DND-41 (cell line): Measurements from ENCODE around the gene GREM2.

Experiments used
- ATAC-seq: fragments of 200-7000 bp; cut with Tn5 transposase; 3 replicates; pipeline ENCODE4 v1.9.1; 2021; ENCODE audit warnings: low read depth; ENCODE audit not compliant: insufficient read depth
- DNase-seq: peaks from one replicate; pipeline ENCODE4 v3.0.0-alpha.2; 2020
- H2AFZ ChIP-seq: 2 replicates; pipeline ENCODE4 v1.6.0; 2012; ENCODE audit warnings: low read depth, low read length
- H3K27ac ChIP-seq: 2 replicates; pipeline ENCODE4 v1.5.1; 2012; ENCODE audit warnings: low read length, inconsistent platforms
- H3K27me3 ChIP-seq: fragments of 200-600 bp; sonication (generic); 2 replicates; pipeline ENCODE4 v1.6.0; 2012; ENCODE audit warnings: low read length, mild to moderate bottlenecking, inconsistent platforms; ENCODE audit not compliant: insufficient read depth, poor library complexity
- H3K36me3 ChIP-seq: 2 replicates; pipeline ENCODE4 v1.5.1; 2012; ENCODE audit warnings: low read length, inconsistent platforms; ENCODE audit not compliant: insufficient read depth
- H3K4me1 ChIP-seq: 2 replicates; pipeline ENCODE4 v1.5.1; 2012; ENCODE audit warnings: mild to moderate bottlenecking, low read length; ENCODE audit not compliant: insufficient read depth
- H3K4me2 ChIP-seq: 2 replicates; pipeline ENCODE4 v1.6.0; 2012; ENCODE audit warnings: mild to moderate bottlenecking, moderate library complexity, low read length, inconsistent platforms; ENCODE audit not compliant: insufficient read depth
- H3K4me3 ChIP-seq, 2 experiments: fragments of 200-600 bp in 1 of 2; shearing (Covaris generic) in 1 of 2; 2 replicates each; pipeline ENCODE4 v1.5.1; 2012 to 2016; ENCODE audit warnings: inconsistent platforms in 2 of 2, low read length in 2 of 2, mild to moderate bottlenecking in 2 of 2, low read depth in 1 of 2, moderate library complexity in 1 of 2
- H3K79me2 ChIP-seq: 2 replicates; pipeline ENCODE4 v1.6.0; 2012; ENCODE audit warnings: low read length, inconsistent platforms; ENCODE audit not compliant: insufficient read depth
- H3K9ac ChIP-seq: 2 replicates; pipeline ENCODE4 v1.6.0; 2012; ENCODE audit warnings: low read depth, mild to moderate bottlenecking, inconsistent platforms, low read length, moderate library complexity
- H3K9me3 ChIP-seq: 2 replicates; pipeline ENCODE4 v1.5.1; 2012; ENCODE audit warnings: low read length, moderate library complexity, mild to moderate bottlenecking, inconsistent platforms; ENCODE audit not compliant: insufficient read depth, severe bottlenecking
- H4K20me1 ChIP-seq: 2 replicates; pipeline ENCODE4 v1.6.0; 2012; ENCODE audit warnings: low read length; ENCODE audit not compliant: insufficient read depth
- EZH2 ChIP-seq: IDR thresholded peaks from 3 replicates; pipeline ENCODE4 v1.6.1; 2012; ENCODE audit warnings: borderline replicate concordance, low read depth, mild to moderate bottlenecking, moderate library complexity, low read length, inconsistent platforms; ENCODE audit not compliant: severe bottlenecking
- TF ChIP-seq, protein P1 (sequence below): IDR thresholded peaks from 2 replicates; pipeline ENCODE4 v1.5.1; 2012; ENCODE audit warnings: borderline replicate concordance, low read length, moderate library complexity, mild to moderate bottlenecking; ENCODE audit not compliant: poor library complexity, severe bottlenecking; ENCODE audit errors: extremely low read depth

Gene GREM2

DNA sequence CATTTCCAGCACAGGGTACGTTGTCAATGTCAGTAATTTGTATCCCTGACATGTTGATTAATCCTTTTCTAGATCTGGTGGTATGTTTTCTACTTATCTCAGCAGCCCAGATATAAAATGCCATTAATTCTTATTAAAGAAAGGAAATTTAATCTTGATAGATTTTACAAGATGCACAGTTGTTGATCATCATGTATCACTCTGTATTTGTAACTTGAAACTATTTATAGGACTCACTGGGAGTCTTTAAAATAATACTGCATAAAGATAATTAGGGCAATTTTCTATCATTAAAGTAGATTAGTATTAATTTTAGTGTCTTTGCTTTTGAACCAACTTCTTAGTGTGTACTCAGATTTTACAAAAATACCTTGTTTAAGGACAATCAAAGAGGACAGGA lies 84.9 kb downstream of the GREM2 start:
- peaks cover 4% of the 10 kb centered on the region for H3K4me1 ChIP-seq
- ATAC-seq (no peak), DNase-seq (no peak)
- H3K9me3 ChIP-seq, result peaks cover 2% of the 10 kb centered on the region
- TF ChIP-seq, protein P1, sequence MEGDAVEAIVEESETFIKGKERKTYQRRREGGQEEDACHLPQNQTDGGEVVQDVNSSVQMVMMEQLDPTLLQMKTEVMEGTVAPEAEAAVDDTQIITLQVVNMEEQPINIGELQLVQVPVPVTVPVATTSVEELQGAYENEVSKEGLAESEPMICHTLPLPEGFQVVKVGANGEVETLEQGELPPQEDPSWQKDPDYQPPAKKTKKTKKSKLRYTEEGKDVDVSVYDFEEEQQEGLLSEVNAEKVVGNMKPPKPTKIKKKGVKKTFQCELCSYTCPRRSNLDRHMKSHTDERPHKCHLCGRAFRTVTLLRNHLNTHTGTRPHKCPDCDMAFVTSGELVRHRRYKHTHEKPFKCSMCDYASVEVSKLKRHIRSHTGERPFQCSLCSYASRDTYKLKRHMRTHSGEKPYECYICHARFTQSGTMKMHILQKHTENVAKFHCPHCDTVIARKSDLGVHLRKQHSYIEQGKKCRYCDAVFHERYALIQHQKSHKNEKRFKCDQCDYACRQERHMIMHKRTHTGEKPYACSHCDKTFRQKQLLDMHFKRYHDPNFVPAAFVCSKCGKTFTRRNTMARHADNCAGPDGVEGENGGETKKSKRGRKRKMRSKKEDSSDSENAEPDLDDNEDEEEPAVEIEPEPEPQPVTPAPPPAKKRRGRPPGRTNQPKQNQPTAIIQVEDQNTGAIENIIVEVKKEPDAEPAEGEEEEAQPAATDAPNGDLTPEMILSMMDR, result no peak
- TF ChIP-seq EZH2, result no peak
- H3K4me2 ChIP-seq, result no peak overlapping the region
- H3K36me3 ChIP-seq, result no peaks in the 10 kb centered on the region
- H3K27ac ChIP-seq, result no peak overlapping the region
- no peak overlapping the region for H3K4me3 ChIP-seq
- H2AFZ ChIP-seq, result no peak overlapping the region
- H3K79me2 ChIP-seq, result no peaks in the 10 kb centered on the region
- no peak overlapping the region for H3K9ac ChIP-seq
- H3K27me3 ChIP-seq, result no peaks in the 10 kb centered on the region
- no peaks in the 10 kb centered on the region for H4K20me1 ChIP-seq

DNA sequence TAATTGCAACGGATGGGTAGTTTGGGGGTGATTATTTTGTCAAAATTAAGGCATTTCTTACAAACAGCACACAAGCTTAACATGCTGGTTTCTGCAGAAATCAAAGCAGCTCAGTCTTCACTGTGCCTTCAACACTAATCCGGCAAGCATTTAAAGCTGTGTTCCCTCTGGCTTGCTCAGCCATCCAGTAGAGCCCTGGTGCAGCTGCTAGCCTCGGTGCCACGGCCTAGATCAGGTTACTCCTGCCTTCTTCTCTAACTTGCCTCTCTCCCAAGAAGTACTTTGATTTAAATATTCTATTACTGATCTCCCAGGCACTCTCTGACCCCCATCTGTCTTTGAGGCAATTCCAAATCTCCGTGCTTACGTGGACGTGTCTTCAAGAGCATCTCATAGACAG lies 85.6 kb downstream of the GREM2 start:
- Histone ChIP-seq H4K20me1 (no peaks in the 10 kb centered on the region), H2AFZ (no peak overlapping the region), H3K27ac (no peak overlapping the region), H3K79me2 (no peaks in the 10 kb centered on the region), H3K4me1 (peaks cover 9% of the 10 kb centered on the region), H3K36me3 (no peaks in the 10 kb centered on the region), H3K4me3 (no peak overlapping the region), H3K9ac (no peak overlapping the region), H3K9me3 (peaks cover 2% of the 10 kb centered on the region), H3K27me3 (no peaks in the 10 kb centered on the region), H3K4me2 (no peak overlapping the region)
- DNase-seq (no peak), ATAC-seq (no peak)
- TF ChIP-seq, protein P1, result no peak
- TF ChIP-seq EZH2, result no peak

DNA sequence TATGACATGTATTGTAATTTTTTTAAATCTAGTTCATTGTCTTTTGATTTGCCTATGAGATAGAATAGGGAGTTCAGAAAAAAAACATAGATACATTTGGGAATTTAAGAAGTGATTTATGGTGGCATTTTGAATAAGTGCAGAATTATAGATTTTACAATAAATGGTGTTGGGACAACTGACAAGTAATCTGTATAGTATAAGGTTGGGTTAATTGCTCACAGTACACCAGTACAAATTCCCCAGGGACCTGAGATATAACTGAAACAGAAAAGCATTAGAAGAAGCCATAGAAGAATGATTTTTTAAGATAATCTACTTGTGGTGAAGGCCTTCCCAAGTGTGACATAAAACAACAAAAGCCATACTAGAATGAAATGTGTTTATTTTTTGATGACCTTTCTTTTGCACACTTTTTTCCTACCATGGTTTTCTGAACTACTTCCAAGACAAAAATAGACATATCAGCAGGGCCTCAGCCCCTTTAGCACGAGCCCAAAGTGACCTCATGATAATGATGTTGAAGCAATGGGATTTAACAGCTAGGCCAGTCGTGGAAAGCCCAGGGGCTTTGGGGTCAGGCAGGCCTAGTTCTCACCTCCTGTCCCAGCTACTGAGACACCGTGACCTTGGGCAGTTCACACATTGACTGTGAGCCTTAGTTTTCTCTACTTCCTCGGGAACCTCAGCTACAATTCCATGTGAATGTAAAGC lies 87.4 kb downstream of the GREM2 start:
- H2AFZ ChIP-seq, result no peak overlapping the region
- H3K4me3 ChIP-seq, result no peak overlapping the region
- ATAC-seq, result no peak
- no peaks in the 10 kb centered on the region for H4K20me1 ChIP-seq
- no peaks in the 10 kb centered on the region for H3K27me3 ChIP-seq
- peaks cover 2% of the 10 kb centered on the region for H3K9me3 ChIP-seq
- no peak for TF ChIP-seq EZH2
- TF ChIP-seq, protein P1, result no peak
- no peaks in the 10 kb centered on the region for H3K36me3 ChIP-seq
- H3K27ac ChIP-seq, result no peak overlapping the region
- no peak overlapping the region for H3K4me2 ChIP-seq
- no peak overlapping the region for H3K9ac ChIP-seq
- no peak for DNase-seq
- H3K79me2 ChIP-seq, result no peaks in the 10 kb centered on the region
- peaks cover 9% of the 10 kb centered on the region for H3K4me1 ChIP-seq
